HG02938 (cell line): ENCODE results near the gene MPZL1.

Source experiments
- ATAC-seq: cut with Tn5 transposase; IDR thresholded peaks from one replicate; pipeline ENCODE4 v1.9.1; 2021; ENCODE audit warnings: mild to moderate bottlenecking, moderate library complexity; ENCODE audit not compliant: unreplicated experiment

Gene MPZL1

GRCh38 chr1:167721617-167722151, at the start of gene MPZL1:
Gene MPZL1 (plus strand): TSS chr1:167721982. CDS start chr1:167722152, 170 bp downstream.
- peak; percentile 89 for ATAC-seq

GRCh38 chr1:167672831-167673230, 49.0 kb upstream of the MPZL1 start:
- no peak for ATAC-seq

- no peak for ATAC-seq
Observed at GRCh38 chr1:167673265-167673664, 48.5 kb upstream of the MPZL1 start.

GRCh38 chr1:167674156-167674555, 47.6 kb upstream of the MPZL1 start:
- ATAC-seq: no peak

GRCh38 chr1:167675440-167675839, 46.3 kb upstream of the MPZL1 start:
- no peak for ATAC-seq

GRCh38 chr1:167676205-167676915, 45.4 kb upstream of the MPZL1 start:
- peak; percentile 33 for ATAC-seq

- ATAC-seq: no peak
Observed at GRCh38 chr1:167676916-167677848, 44.6 kb upstream of the MPZL1 start.

- no peak for ATAC-seq
Observed at GRCh38 chr1:167678422-167678821, 43.4 kb upstream of the MPZL1 start.

GRCh38 chr1:167678838-167679237, 42.9 kb upstream of the MPZL1 start:
- ATAC-seq: no peak

- ATAC-seq: no peak
Observed at GRCh38 chr1:167679714-167680113, 42.1 kb upstream of the MPZL1 start.

GRCh38 chr1:167681024-167681423, 40.8 kb upstream of the MPZL1 start:
- ATAC-seq: no peak

GRCh38 chr1:167681451-167682098, 40.2 kb upstream of the MPZL1 start:
- no peak for ATAC-seq

- ATAC-seq: no peak
Observed at GRCh38 chr1:167683226-167683625, 38.6 kb upstream of the MPZL1 start.

GRCh38 chr1:167683641-167684502, 37.9 kb upstream of the MPZL1 start:
- no peak for ATAC-seq

- ATAC-seq: no peak
Observed at GRCh38 chr1:167685844-167686243, 35.9 kb upstream of the MPZL1 start.

- no peak for ATAC-seq
Observed at GRCh38 chr1:167687919-167688519, 33.8 kb upstream of the MPZL1 start.

- ATAC-seq: no peak
Observed at GRCh38 chr1:167689567-167689920, 32.2 kb upstream of the MPZL1 start.

- ATAC-seq: no peak
Observed at GRCh38 chr1:167690053-167690452, 31.7 kb upstream of the MPZL1 start.

GRCh38 chr1:167693425-167694045, 28.2 kb upstream of the MPZL1 start:
- ATAC-seq: no peak
